ENCODE data around the gene FAM163A.

The FAM163A gene

GRCh38 chr1:179813626-179814545 lies 70.8 kb downstream of the FAM163A start:
- DNase-seq (ENCODE audit: low read depth in 1 of 2, low spot score in 1 of 2): no peak

GRCh38 chr1:179814546-179814838 lies 71.4 kb downstream of the FAM163A start:
- no peak for DNase-seq (ENCODE audit: low read depth in 1 of 2, low spot score in 1 of 2)

- DNase-seq (ENCODE audit: low read depth in 1 of 2, low spot score in 1 of 2): no peak
Observed at GRCh38 chr1:179815641-179816040, 72.5 kb downstream of the FAM163A start.

GRCh38 chr1:179816196-179816960 lies 73.3 kb downstream of the FAM163A start:
- DNase-seq (ENCODE audit: low read depth in 1 of 2, low spot score in 1 of 2): no peak

GRCh38 chr1:179817056-179817455 lies 74.0 kb downstream of the FAM163A start:
- no peak for DNase-seq (ENCODE audit: low read depth in 1 of 2, low spot score in 1 of 2)

GRCh38 chr1:179817789-179818188 lies 74.7 kb downstream of the FAM163A start:
- DNase-seq (ENCODE audit: low read depth in 1 of 2, low spot score in 1 of 2): no peak

GRCh38 chr1:179818260-179818659 lies 75.2 kb downstream of the FAM163A start:
- no peak for DNase-seq (ENCODE audit: low read depth in 1 of 2, low spot score in 1 of 2)

- DNase-seq (ENCODE audit: low read depth in 1 of 2, low spot score in 1 of 2): no peak
Observed at GRCh38 chr1:179818743-179819173, 75.7 kb downstream of the FAM163A start.

- DNase-seq (ENCODE audit: low read depth in 1 of 2, low spot score in 1 of 2): no peak
Observed at GRCh38 chr1:179820226-179820970, 77.3 kb downstream of the FAM163A start.

GRCh38 chr1:179821524-179821923 lies 78.4 kb downstream of the FAM163A start:
- no peak for DNase-seq (ENCODE audit: low read depth in 1 of 2, low spot score in 1 of 2)

GRCh38 chr1:179822065-179822464 lies 79.0 kb downstream of the FAM163A start:
- DNase-seq (ENCODE audit: low read depth in 1 of 2, low spot score in 1 of 2): no peak

GRCh38 chr1:179823693-179824092 lies 80.6 kb downstream of the FAM163A start:
- no peak for DNase-seq (ENCODE audit: low read depth in 1 of 2, low spot score in 1 of 2)

GRCh38 chr1:179824265-179824664 lies 81.2 kb downstream of the FAM163A start:
- no peak for DNase-seq (ENCODE audit: low read depth in 1 of 2, low spot score in 1 of 2)

- no peak for DNase-seq (ENCODE audit: low read depth in 1 of 2, low spot score in 1 of 2)
Observed at GRCh38 chr1:179825206-179825605, 82.1 kb downstream of the FAM163A start.

- DNase-seq (ENCODE audit: low read depth in 1 of 2, low spot score in 1 of 2): no peak
Observed at GRCh38 chr1:179825798-179826460, 82.8 kb downstream of the FAM163A start.

- no peak for DNase-seq (ENCODE audit: low read depth in 1 of 2, low spot score in 1 of 2)
Observed at GRCh38 chr1:179826626-179827280, 83.7 kb downstream of the FAM163A start.

- DNase-seq (ENCODE audit: low read depth in 1 of 2, low spot score in 1 of 2): no peak
Observed at GRCh38 chr1:179828554-179829110, 85.5 kb downstream of the FAM163A start.

- DNase-seq (ENCODE audit: low read depth in 1 of 2, low spot score in 1 of 2): no peak
Observed at GRCh38 chr1:179831225-179831624, 88.1 kb downstream of the FAM163A start.

GRCh38 chr1:179831852-179832699 lies 89.0 kb downstream of the FAM163A start:
- DNase-seq (ENCODE audit: low read depth in 1 of 2, low spot score in 1 of 2): no peak
